ENCODE data around the gene FOSL2. TPM values are rescaled to one million over a fixed set of nuclear protein-coding genes. Genes with fewer than 3 reads are reported as not detected.

FOSL2 gene
- total RNA-seq, 1 donor from 2014 or later: 185 TPM

DNA sequence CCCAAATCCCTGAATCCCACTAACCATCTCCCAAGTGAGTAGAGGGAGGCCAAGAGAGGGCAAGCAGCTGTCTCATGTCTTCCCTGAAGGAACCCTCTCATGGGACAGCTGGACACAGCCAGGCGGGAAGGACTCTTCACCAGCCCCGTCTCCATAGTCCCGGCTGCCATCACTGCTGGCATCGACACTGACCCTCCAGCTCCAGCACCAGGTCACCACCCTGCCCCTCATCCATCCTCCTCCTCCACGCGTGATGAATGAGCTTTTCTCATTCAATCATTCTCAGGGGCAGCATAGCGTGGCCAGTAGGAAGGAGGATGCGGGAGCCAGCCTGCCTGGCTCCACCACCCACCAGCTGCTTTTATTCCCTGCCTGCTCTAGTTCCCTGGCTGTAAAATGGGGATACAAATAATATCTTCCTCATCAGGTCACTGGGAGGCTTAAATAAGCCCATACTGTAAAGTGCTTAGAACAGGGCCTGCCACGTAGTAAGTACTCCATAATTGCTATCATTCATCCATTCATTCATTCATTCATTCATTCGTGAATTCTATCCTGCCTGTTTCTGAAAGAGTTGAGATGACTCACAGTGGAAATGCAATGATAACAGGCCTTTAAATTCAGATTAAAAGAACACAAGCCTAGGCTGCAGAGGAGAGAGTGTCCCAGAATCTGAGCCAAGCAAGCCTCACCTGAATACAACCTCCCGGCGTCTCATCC is 30.5 kb upstream of the FOSL2 start:
- DNase-seq (ENCODE audit: low spot score in 2 of 2): no peak
- no peaks in the 10 kb centered on the region for H3K4me1 ChIP-seq
- H3K36me3 ChIP-seq: no peaks in the 10 kb centered on the region
- H3K4me3 ChIP-seq: no peak overlapping the region
- no peaks in the 10 kb centered on the region for H3K9me3 ChIP-seq
- no peak overlapping the region for H3K27ac ChIP-seq
- no peaks in the 10 kb centered on the region for H3K27me3 ChIP-seq
- intact Hi-C loops (cut with DNase I): no loop called here
- TF ChIP-seq, protein P1, sequence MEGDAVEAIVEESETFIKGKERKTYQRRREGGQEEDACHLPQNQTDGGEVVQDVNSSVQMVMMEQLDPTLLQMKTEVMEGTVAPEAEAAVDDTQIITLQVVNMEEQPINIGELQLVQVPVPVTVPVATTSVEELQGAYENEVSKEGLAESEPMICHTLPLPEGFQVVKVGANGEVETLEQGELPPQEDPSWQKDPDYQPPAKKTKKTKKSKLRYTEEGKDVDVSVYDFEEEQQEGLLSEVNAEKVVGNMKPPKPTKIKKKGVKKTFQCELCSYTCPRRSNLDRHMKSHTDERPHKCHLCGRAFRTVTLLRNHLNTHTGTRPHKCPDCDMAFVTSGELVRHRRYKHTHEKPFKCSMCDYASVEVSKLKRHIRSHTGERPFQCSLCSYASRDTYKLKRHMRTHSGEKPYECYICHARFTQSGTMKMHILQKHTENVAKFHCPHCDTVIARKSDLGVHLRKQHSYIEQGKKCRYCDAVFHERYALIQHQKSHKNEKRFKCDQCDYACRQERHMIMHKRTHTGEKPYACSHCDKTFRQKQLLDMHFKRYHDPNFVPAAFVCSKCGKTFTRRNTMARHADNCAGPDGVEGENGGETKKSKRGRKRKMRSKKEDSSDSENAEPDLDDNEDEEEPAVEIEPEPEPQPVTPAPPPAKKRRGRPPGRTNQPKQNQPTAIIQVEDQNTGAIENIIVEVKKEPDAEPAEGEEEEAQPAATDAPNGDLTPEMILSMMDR (IDR thresholded peaks at IDR 0.05): no peak

DNA sequence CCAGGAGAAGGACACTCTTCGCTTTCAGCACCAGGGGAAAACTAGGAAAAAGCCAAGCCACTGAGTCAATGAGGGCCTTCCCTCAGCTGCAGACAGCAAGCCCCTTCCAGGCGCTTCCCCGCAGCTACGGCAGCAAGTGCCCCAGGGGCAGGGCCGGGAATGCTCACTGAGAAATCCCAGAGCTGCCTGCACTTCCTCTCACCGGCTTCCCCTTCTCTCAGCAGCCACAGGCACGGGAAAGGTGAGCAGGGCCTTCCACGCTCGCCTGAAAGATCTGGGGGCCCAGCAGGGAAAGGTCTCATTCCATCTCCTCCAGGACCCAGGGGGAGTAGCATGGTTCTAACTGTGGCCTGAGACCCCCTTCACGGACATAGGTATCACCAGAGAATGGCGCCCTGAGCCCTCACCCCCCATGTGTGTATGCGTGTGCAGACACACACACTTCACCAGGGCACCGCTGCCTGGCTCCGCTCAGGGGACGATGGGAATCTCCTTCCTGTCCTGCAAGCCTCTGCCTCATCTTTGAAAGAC is 29.6 kb upstream of the FOSL2 start:
- Histone ChIP-seq H3K9me3 (no peaks in the 10 kb centered on the region), H3K36me3 (no peaks in the 10 kb centered on the region), H3K4me3 (no peak overlapping the region), H3K27ac (no peak overlapping the region), H3K4me1 (no peaks in the 10 kb centered on the region), H3K27me3 (no peaks in the 10 kb centered on the region)
- TF ChIP-seq, protein P1 (IDR thresholded peaks at IDR 0.05): no peak
- intact Hi-C loops (cut with DNase I): no loop called here
- no peak for DNase-seq (ENCODE audit: low spot score in 2 of 2)

DNA sequence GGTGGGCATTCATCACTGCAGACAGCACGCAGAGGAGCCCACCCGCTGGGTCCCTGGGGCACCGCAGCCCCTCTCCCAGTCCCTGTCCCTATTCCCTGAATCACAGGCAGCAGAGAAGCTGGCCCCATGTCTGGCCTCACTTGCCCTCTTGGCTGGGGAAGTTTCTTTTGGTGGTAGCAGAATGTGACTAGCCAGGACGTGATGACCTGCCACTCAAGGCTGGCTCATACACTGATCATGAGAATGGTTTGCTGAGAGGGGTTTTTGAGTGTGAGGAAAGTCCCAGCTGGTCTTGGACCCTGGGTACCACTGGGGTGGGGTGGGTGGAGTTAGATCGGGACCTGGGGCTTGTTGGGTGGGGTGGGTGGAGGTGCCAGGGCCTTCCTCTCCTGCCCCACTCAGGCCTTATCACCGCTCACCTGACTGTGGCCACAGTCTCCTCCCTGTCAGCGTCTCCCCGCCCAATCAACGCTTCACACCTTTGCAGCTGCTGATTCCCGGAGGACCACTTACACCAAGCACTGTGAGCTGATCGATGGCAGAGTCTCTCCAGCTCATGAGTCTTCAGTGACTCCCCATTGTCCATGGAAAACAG is 28.9 kb upstream of the FOSL2 start:
- TF ChIP-seq, protein P1 (IDR thresholded peaks at IDR 0.05): no peak
- intact Hi-C loops (cut with DNase I): no loop called here

DNA sequence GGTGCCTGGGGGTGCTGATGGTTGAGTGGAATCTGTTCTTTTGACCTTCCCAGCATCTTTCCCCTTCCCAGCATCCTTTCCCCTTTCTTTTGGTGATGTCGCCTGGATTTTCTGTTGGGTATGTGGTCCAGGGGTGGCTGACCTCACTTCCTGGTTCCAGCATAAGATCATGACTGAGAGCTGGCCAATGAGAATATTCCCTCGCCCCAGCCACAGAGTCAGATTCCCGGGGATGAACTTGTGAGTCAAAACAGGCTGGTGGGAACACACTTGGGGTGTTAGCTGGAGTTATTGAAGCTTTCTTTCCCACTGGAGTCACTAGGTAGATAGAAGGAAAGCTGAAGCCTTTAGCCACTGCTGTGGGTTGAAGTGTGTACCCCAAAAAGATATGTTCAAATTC is 28.0 kb upstream of the FOSL2 start:
- intact Hi-C loops (cut with DNase I): no loop called here
- no peak overlapping the region for H3K4me3 ChIP-seq
- TF ChIP-seq, protein P1 (IDR thresholded peaks at IDR 0.05): no peak
- no peaks in the 10 kb centered on the region for H3K36me3 ChIP-seq
- no peak overlapping the region for H3K27ac ChIP-seq
- no peaks in the 10 kb centered on the region for H3K27me3 ChIP-seq
- no peaks in the 10 kb centered on the region for H3K4me1 ChIP-seq
- no peak for DNase-seq (ENCODE audit: low spot score in 2 of 2)
- no peaks in the 10 kb centered on the region for H3K9me3 ChIP-seq

More for the DNA sequence above, 28.9 kb upstream of the FOSL2 start:
- H3K4me1 ChIP-seq: no peaks in the 10 kb centered on the region
- no peaks in the 10 kb centered on the region for H3K27me3 ChIP-seq
- H3K36me3 ChIP-seq: no peaks in the 10 kb centered on the region
- H3K27ac ChIP-seq: no peak overlapping the region
- DNase-seq (ENCODE audit: low spot score in 2 of 2): no peak
- no peaks in the 10 kb centered on the region for H3K9me3 ChIP-seq
- H3K4me3 ChIP-seq: no peak overlapping the region

DNA sequence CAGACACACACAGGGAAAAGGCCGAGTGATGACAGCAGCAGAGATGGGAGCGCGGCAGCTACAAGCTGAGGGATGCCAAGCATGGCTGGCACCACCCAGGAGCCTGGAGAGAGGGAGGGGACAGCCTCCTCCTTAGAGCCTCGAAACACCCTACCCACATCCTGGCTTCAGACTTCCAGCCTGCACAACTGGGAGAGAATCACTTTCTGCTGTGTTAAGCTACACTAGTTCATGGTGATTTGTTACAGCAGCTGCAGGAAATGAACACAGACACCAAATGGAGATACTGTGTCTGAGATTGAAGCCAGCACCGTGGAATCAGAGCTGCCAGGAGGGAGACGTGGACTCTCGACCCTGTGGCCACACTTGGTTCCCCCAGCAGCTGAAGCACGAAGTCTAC is 27.5 kb upstream of the FOSL2 start:
- intact Hi-C loops (cut with DNase I): no loop called here
- TF ChIP-seq, protein P1 (IDR thresholded peaks at IDR 0.05): no peak
- Histone ChIP-seq H3K4me3 (no peak overlapping the region), H3K27me3 (no peaks in the 10 kb centered on the region), H3K9me3 (no peaks in the 10 kb centered on the region), H3K4me1 (no peaks in the 10 kb centered on the region), H3K27ac (no peak overlapping the region), H3K36me3 (no peaks in the 10 kb centered on the region)
- no peak for DNase-seq (ENCODE audit: low spot score in 2 of 2)

Data from ascending aorta (tissue), 2 donors.